Activated naive CD4-positive, alpha-beta T cell treated with anti-CD3 and anti-CD28 coated beads for 36 hours (primary cell): ENCODE data around the gene MYL10. TPM values are rescaled to one million over a fixed set of nuclear protein-coding genes. Genes with fewer than 3 reads are reported as not detected.
"Not testable (repeated sequence)": the region's sequence is repeated elsewhere in the genome, so short reads cannot be mapped to it uniquely, and the experiment has no call there.

ENCODE experiments used
- CTCF ChIA-PET: fragments of 350-600 bp; sonication (Branson Sonifier 250); formaldehyde crosslinking; loops from one replicate; lab custom pipeline; 2021; ENCODE audit warnings: antibody characterized with exemption; lab: Charles Lee
- DNase-seq: peaks from one replicate; pipeline ENCODE4 v3.0.0-alpha.2; 2020
- H3K27ac Mint-ChIP-seq: one replicate; pipeline ENCODE4 v1.8.0; 2021; ENCODE audit warnings: mild to moderate bottlenecking, mixed read lengths
- H3K27me3 Mint-ChIP-seq: one replicate; pipeline ENCODE4 v1.8.0; 2021; ENCODE audit warnings: low read depth, mixed read lengths
- H3K36me3 Mint-ChIP-seq: one replicate; pipeline ENCODE4 v1.8.0; 2021; ENCODE audit warnings: low read depth, mixed read lengths
- H3K4me1 Mint-ChIP-seq: one replicate; pipeline ENCODE4 v1.8.0; 2021; ENCODE audit warnings: low read depth, mixed read lengths
- H3K4me3 Mint-ChIP-seq: one replicate; pipeline ENCODE4 v1.8.0; 2021; ENCODE audit warnings: mild to moderate bottlenecking, moderate library complexity, mixed read lengths
- H3K9me3 Mint-ChIP-seq: one replicate; pipeline ENCODE4 v1.8.0; 2021; ENCODE audit warnings: mixed read lengths
- intact Hi-C: fragments of 100-400 bp; cut with micrococcal nuclease; formaldehyde crosslinking; loops from one replicate; pipeline ENCODE4 v1.15.1; 2023
- total RNA-seq, 2 experiments: library from RNA; stranded (reverse); gene quantifications; one replicate each; pipeline ENCODE4 v1.2.3, GENCODE V29; 2021

Gene MYL10
- total RNA-seq, 2 experiments from 2014 or later, result not detected

DNA sequence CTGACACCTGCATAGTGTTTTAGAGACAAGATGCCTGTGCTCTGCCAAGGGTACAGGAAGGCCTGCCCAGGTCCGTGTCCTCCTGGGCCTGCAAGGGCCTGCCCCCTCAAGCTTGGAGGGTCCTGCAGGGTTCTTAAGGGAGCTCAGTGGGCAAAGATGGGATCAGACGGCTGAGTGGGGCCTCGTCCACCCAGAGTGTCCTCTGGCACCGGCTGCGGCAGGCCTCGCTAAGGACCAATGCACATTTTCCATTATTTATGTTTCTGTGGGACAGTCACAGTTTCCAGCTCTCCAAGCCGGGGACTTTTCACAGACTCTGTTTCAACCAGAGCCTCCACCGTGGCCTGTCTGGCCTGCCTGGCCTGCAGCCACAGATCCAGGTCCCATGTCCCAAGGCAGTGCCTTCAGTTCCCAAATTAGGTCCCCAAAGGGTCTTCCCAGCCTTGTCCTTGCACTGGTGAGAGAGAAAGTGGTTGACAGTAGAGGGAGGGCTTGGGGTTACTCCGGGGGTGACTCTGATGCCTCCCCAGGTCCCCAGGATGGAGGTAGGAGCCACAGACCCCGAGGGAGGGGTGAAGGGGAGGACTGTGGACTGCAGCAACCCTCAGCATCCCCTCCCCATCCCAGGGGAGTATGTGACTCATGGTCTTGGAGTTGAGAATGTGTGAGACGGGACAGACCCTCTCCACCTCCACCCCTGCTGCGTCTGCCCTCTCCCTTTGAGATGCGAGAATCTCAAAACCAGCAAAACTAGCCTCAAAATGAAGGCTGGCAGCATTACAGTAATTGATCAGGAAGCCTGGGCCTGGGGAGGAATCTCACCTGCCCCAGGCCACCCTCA, 14.8 kb downstream of the MYL10 start:
- H3K4me1 Mint-ChIP-seq, result no peaks in the 10 kb centered on the region
- no peaks in the 10 kb centered on the region for H3K9me3 Mint-ChIP-seq
- no peak overlapping the region for H3K27ac Mint-ChIP-seq
- no peaks in the 10 kb centered on the region for H3K27me3 Mint-ChIP-seq
- no peaks in the 10 kb centered on the region for H3K36me3 Mint-ChIP-seq
- DNase-seq, result no peak
- H3K4me3 Mint-ChIP-seq, result no peak overlapping the region
- CTCF ChIA-PET, result interaction anchor here (4.3 kb wide), 1 partner anchor 11 kb away, joined by 20 read pairs; no protein-coding TSS in a partner anchor
- intact Hi-C loops, result no loop called here

DNA sequence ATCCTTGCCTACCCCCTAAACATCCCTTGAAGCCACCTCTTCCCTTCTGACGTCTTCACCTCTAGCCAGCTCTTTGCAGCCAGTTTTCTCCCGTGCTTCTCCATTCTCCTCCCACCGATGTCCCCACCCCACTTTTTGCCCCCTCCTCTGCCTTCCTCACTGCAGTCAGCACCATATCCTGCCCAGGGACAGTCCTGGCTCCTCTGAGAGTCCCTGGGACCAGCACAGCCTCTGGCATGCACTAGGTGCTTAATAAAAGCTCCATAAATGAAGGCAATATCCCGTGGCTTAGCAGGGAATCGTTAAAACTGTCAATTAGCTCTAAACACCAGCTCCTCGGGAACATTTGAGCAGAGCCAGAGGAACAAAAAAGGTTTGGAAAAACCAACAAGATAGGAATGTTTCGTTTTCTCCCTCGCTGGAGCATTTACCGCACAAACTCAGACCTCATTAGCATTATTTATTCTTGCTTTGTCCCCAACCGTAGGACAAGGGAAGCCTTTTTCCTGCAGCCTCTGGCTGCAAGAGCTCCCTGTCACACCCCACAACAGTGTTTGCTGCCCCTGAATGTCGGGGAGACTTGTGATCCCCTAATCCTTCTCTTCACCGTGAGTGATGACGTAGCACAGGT, 16.1 kb downstream of the MYL10 start:
- no peak for DNase-seq
- Mint-ChIP-seq H3K4me1 (no peaks in the 10 kb centered on the region), H3K27ac (no peak overlapping the region), H3K36me3 (no peaks in the 10 kb centered on the region), H3K27me3 (no peaks in the 10 kb centered on the region), H3K9me3 (no peaks in the 10 kb centered on the region), H3K4me3 (no peak overlapping the region)
- intact Hi-C loops, result no loop called here
- CTCF ChIA-PET, result interaction anchor here (4.3 kb wide), 1 partner anchor 10 kb away, joined by 20 read pairs; no protein-coding TSS in a partner anchor

- CTCF ChIA-PET, result no interaction called here
- no peaks in the 10 kb centered on the region for H3K36me3 Mint-ChIP-seq
- no peaks in the 10 kb centered on the region for H3K27me3 Mint-ChIP-seq
- no peak for DNase-seq
- no peaks in the 10 kb centered on the region for H3K4me1 Mint-ChIP-seq
- H3K9me3 Mint-ChIP-seq, result no peaks in the 10 kb centered on the region
- H3K4me3 Mint-ChIP-seq, result no peak overlapping the region
- intact Hi-C loops, result no loop called here
- H3K27ac Mint-ChIP-seq, result no peak overlapping the region
These were observed 20.1 kb downstream of the MYL10 start for GRCh38 chr7:101608772-101609713.

DNA sequence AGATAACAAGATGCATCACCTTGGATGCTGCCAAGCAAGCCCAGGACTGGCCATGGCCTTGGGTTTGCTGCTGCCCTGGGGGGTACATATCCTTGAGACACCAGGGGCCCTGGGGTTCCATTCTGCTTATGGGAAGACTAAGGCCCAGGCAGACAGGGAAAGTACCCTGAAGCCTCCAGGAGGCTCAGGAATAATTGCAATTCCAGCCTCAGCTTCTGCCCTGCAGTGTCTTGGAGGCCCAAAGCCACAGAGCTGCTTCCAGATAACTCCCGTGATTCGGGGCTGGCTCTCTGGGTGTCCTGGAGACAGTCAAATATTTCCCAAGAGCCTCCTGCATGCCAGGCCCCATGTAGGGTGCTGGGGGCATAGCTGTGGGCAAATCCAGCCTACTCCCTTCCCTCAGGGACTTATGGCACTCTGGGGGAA, 22.6 kb downstream of the MYL10 start:
- CTCF ChIA-PET, result no interaction called here
- no peaks in the 10 kb centered on the region for H3K36me3 Mint-ChIP-seq

DNA sequence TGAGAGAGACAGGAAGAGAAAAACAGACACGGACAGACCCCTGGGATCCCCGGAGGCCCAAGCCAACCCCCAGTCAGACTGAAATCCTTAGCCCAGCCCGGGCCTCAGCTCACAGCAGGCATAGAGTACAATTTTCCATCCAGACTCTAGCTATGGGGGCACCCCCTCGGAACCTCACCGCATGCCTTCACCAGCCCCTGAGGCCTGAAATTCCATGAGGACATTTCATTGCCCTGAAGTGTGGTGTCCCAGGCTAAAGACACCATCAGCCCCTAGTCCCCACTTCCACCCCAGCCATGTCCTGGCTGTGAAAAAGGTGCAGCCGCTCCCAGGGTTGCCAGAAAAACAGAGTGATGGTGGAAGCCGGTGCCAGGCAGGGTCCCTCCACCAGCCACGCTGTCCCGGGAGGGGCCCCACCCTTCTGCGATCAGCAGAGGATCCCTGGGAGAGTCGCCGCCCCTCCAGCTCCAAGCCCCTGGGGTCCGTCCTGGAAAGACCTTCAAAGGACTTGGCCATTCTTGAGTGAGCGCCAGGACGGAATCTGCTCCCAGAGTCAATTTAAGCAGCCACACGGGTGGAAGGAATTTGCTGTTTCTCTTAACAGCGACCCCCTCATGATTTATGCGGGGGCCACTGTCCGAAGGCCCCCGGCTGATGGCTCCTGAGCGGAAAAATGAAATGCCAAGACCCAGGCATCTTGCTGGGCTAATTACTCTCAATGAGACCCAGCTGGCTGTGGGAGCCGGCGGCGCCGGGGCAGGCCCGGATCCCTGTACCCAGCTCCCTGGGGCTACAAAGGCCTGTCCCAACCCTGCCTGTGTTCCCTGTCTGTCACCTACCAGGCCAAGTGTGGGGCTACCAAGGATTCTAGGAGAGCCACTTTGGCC, 23.2 kb downstream of the MYL10 start:
- intact Hi-C loops, result no loop called here
- H3K9me3 Mint-ChIP-seq, result no peaks in the 10 kb centered on the region
- no peaks in the 10 kb centered on the region for H3K27me3 Mint-ChIP-seq
- H3K4me3 Mint-ChIP-seq, result no peak overlapping the region
- H3K36me3 Mint-ChIP-seq, result no peaks in the 10 kb centered on the region
- no peak for DNase-seq
- H3K27ac Mint-ChIP-seq, result no peak overlapping the region
- CTCF ChIA-PET, result interaction anchor here (1.0 kb wide), 1 partner anchor 9 kb away, joined by 3 read pairs; no protein-coding TSS in a partner anchor
- H3K4me1 Mint-ChIP-seq, result no peaks in the 10 kb centered on the region

More for the DNA sequence above, 22.6 kb downstream of the MYL10 start:
- no peak for DNase-seq
- no peaks in the 10 kb centered on the region for H3K27me3 Mint-ChIP-seq
- no peaks in the 10 kb centered on the region for H3K4me1 Mint-ChIP-seq
- no peak overlapping the region for H3K4me3 Mint-ChIP-seq
- intact Hi-C loops, result no loop called here
- no peak overlapping the region for H3K27ac Mint-ChIP-seq
- no peaks in the 10 kb centered on the region for H3K9me3 Mint-ChIP-seq

- H3K36me3 Mint-ChIP-seq, H3K9me3 Mint-ChIP-seq, intact Hi-C loops, H3K27ac Mint-ChIP-seq, H3K4me1 Mint-ChIP-seq, DNase-seq, H3K4me3 Mint-ChIP-seq, H3K27me3 Mint-ChIP-seq: not testable (repeated sequence)
- CTCF ChIA-PET, result interaction anchor here (0.6 to 3.4 kb wide), 4 partner anchors 8 to 665 kb away, joined by 3 to 20 read pairs (median 3); no protein-coding TSS in a partner anchor
These were observed 24.2 kb downstream of the MYL10 start for GRCh38 chr7:101604934-101605332.

DNA sequence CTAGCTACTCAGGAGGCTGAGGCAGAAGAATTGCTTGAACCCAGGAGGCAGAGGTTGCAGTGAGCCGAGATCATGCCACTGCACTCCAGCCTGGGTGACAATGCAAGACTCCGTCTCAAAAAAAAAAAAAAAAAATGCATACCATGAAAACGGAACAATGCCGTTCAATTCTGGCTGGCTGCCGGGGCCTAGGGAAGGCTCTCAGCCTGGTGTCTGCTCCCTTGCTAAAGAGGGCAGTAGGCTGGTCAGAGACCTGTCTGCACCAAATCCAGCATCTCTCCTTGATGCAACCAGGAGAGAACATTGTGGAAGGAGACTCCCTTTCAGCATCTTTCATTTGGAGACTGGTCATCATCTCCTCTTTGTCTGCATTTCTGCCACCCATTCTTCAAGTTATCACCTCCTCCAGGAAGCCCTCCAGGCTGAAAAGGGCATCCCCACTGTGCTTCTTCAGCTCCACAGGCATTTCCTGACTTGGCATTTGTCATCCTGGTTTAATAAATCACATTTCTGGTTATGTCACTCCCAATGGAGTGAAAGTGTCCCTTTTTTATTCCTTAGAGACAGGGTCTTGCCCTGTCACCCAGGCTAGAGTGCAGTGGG, 24.7 kb downstream of the MYL10 start:
- H3K27ac Mint-ChIP-seq, result no peak overlapping the region
- no peak overlapping the region for H3K4me3 Mint-ChIP-seq
- H3K27me3 Mint-ChIP-seq, result no peaks in the 10 kb centered on the region
- no peaks in the 10 kb centered on the region for H3K4me1 Mint-ChIP-seq
- no peaks in the 10 kb centered on the region for H3K9me3 Mint-ChIP-seq
- H3K36me3 Mint-ChIP-seq, result no peaks in the 10 kb centered on the region
- CTCF ChIA-PET, result interaction anchor here (0.6 to 3.4 kb wide), 9 partner anchors 10 to 668 kb away, joined by 3 to 20 read pairs (median 3); no protein-coding TSS in a partner anchor
- intact Hi-C loops, result no loop called here
- DNase-seq, result no peak

- intact Hi-C loops, result loop anchor here (1.0 kb wide), 4 partner anchors 86 to 670 kb away; no protein-coding TSS in a partner anchor
- Mint-ChIP-seq H3K27me3 (no peaks in the 10 kb centered on the region), H3K4me1 (no peaks in the 10 kb centered on the region), H3K9me3 (no peaks in the 10 kb centered on the region), H3K27ac (no peak overlapping the region), H3K36me3 (no peaks in the 10 kb centered on the region), H3K4me3 (no peak overlapping the region)
- peak; percentile 86 for DNase-seq
- CTCF ChIA-PET, result interaction anchor here (0.5 to 3.4 kb wide), 22 partner anchors 12 to 709 kb away, joined by 3 to 20 read pairs (median 3); no protein-coding TSS in a partner anchor
These were observed 26.4 kb downstream of the MYL10 start for GRCh38 chr7:101602484-101603241.

- CTCF ChIA-PET, result interaction anchor here (0.6 to 3.4 kb wide), 12 partner anchors 12 to 676 kb away, joined by 3 to 20 read pairs (median 4); no protein-coding TSS in a partner anchor
- H3K4me1 Mint-ChIP-seq, result no peaks in the 10 kb centered on the region
- no peaks in the 10 kb centered on the region for H3K36me3 Mint-ChIP-seq
These were observed 27.0 kb downstream of the MYL10 start for GRCh38 chr7:101602082-101602481.

DNA sequence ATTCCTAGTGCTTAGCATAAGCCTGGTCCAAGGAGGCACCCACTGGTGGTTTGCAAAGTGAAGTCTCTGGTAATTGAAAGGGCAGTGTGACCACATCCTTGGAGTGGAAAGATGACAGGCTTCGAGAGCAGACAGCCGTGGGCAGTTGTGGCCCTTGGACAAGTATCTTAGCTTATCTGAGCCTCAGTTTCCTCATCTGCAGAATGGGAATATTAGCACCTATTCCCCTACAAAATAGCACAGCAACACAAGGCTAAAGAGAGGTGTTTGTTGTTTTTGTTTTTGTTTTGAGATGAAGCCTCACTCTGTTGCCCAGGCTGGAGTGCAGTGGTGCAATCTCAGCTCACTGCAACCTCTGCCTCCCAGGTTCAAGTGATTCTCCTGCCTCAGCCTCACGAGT, 29.3 kb downstream of the MYL10 start:
- CTCF ChIA-PET, result interaction anchor here (1.0 to 1.2 kb wide), 3 partner anchors 19 to 56 kb away, joined by 3 to 4 read pairs (median 3); no protein-coding TSS in a partner anchor
- H3K36me3 Mint-ChIP-seq, result no peaks in the 10 kb centered on the region
- intact Hi-C loops, result no loop called here
- H3K27me3 Mint-ChIP-seq, result no peaks in the 10 kb centered on the region
- H3K9me3 Mint-ChIP-seq, result no peaks in the 10 kb centered on the region
- no peak overlapping the region for H3K4me3 Mint-ChIP-seq
- H3K4me1 Mint-ChIP-seq, result no peaks in the 10 kb centered on the region
- H3K27ac Mint-ChIP-seq, result no peak overlapping the region
- DNase-seq, result no peak

More at GRCh38 chr7:101602082-101602481, 27.0 kb downstream of the MYL10 start:
- intact Hi-C loops, result loop anchor here (1.0 kb wide), 4 partner anchors 86 to 670 kb away; no protein-coding TSS in a partner anchor
- no peak overlapping the region for H3K4me3 Mint-ChIP-seq
- H3K27me3 Mint-ChIP-seq, result no peaks in the 10 kb centered on the region
- no peaks in the 10 kb centered on the region for H3K9me3 Mint-ChIP-seq
- no peak overlapping the region for H3K27ac Mint-ChIP-seq
- no peak for DNase-seq
